Upper lobe of left lung (tissue), 6 donors: ENCODE data around the gene MRPL23. TPM values are rescaled to one million over a fixed set of nuclear protein-coding genes. Genes with fewer than 3 reads are reported as not detected.

Experiments
- ATAC-seq, 2 donors: fragments of 200-7000 bp; cut with Tn5 transposase; one replicate each; pipeline ENCODE4 v1.9.1; 2022; ENCODE audit warnings: mild to moderate bottlenecking in 2 of 2, moderate library complexity in 2 of 2; ENCODE audit not compliant: low FRiP score in 2 of 2
- DNase-seq, 2 donors: peaks; one replicate each; pipeline ENCODE4 v3.0.0-alpha.2; 2019 to 2020
- H3K27ac ChIP-seq, 4 donors: fragments of 200-600 bp; sonication (generic); one replicate each; pipeline ENCODE4 v1.5.1; 2016 to 2019
- H3K27me3 ChIP-seq, 4 donors: fragments of 200-600 bp; sonication (generic); one replicate each; pipeline ENCODE4 v1.5.1; 2017 to 2019
- H3K36me3 ChIP-seq, 4 donors: fragments of 200-600 bp; sonication (generic); one replicate each; pipeline ENCODE4 v1.5.1; 2016 to 2019
- H3K4me1 ChIP-seq, 4 donors: fragments of 200-600 bp; sonication (generic); one replicate each; pipeline ENCODE4 v1.5.1; 2018 to 2019
- H3K4me3 ChIP-seq, 4 donors: fragments of 200-600 bp; sonication (generic); one replicate each; pipeline ENCODE4 v1.5.1; 2017 to 2019; ENCODE audit warnings: mild to moderate bottlenecking in 2 of 4, moderate library complexity in 1 of 4
- H3K9me3 ChIP-seq, 4 donors: fragments of 200-600 bp; sonication (generic); one replicate each; pipeline ENCODE4 v1.5.1; 2018 to 2019
- EP300 ChIP-seq, 4 donors: sonication (generic); formaldehyde crosslinking; IDR thresholded peaks; one replicate each; pipeline ENCODE4 v1.5.1; 2017; ENCODE audit warnings: antibody characterized with exemption in 4 of 4, control low read depth in 2 of 4
- POLR2A ChIP-seq, 4 donors: fragments of 450-650 bp; IDR thresholded peaks; one replicate each; pipeline ENCODE4 v1.5.1; 2016 to 2017; ENCODE audit warnings: antibody characterized with exemption in 4 of 4, mild to moderate bottlenecking in 2 of 4
- POLR2AphosphoS5 ChIP-seq, 2 donors: sonication (generic); formaldehyde crosslinking; IDR thresholded peaks; one replicate each; pipeline ENCODE4 v1.5.1; 2017; ENCODE audit warnings: antibody characterized with exemption in 2 of 2
- WGBS, 2 donors: methylation state at CpG; one replicate each; pipeline ENCODE4 v1.1.5; 2017 to 2018; 5-methylcytosine and 5-hydroxymethylcytosine counted together
- total RNA-seq, 6 donors: library from RNA; depleted of rRNA in 4 of 6; stranded (reverse); fragments of >200 nt in 4 of 6; gene quantifications; one replicate each; pipeline versions ENCODE4 v1.1.0 to v1.2.1, GENCODE V29; 2016 to 2021
- TF ChIP-seq, protein P1 (sequence below), 6 experiments: fragments of 450-650 bp in 4 of 6; fragments of 200-600 bp in 2 of 6; sonication (generic) in 2 of 6; IDR thresholded peaks; one replicate each; pipeline ENCODE4 v1.5.1; 2016 to 2019; ENCODE audit warnings: antibody characterized with exemption in 6 of 6
- donor health status: DM: no; HTN: no; CAD: no; lungs with moderate emphysema.
- donor health status: DM: no; HTN: yes; CAD: no; lungs with severe emphysema.

The MRPL23 gene
- total RNA-seq, 6 donors from 2014 or later = 62.1 to 287 (median 150) TPM

GRCh38 chr11:1906611-1907423, 40.3 kb upstream of the MRPL23 start:
- no peak overlapping the region for H3K4me3 ChIP-seq
- H3K36me3 ChIP-seq = no peaks in the 10 kb centered on the region
- H3K4me1 ChIP-seq = peaks cover 0 to 2% (median 0%) of the 10 kb centered on the region in 4 donors
- 77 to 85% methylated on average over 9 to 12 of the region's 14 CpGs for WGBS, 2 donors
- DNase-seq (no peak), ATAC-seq (no peak)
- H3K27ac ChIP-seq = no peak overlapping the region
- H3K9me3 ChIP-seq = no peaks in the 10 kb centered on the region
- no peaks in the 10 kb centered on the region for H3K27me3 ChIP-seq
- TF ChIP-seq EP300 (IDR thresholded peaks at IDR 0.05) (no peak), POLR2AphosphoS5 (IDR thresholded peaks at IDR 0.05) (no peak), POLR2A (IDR thresholded peaks at IDR 0.05) (no peak)
- TF ChIP-seq, protein P1, sequence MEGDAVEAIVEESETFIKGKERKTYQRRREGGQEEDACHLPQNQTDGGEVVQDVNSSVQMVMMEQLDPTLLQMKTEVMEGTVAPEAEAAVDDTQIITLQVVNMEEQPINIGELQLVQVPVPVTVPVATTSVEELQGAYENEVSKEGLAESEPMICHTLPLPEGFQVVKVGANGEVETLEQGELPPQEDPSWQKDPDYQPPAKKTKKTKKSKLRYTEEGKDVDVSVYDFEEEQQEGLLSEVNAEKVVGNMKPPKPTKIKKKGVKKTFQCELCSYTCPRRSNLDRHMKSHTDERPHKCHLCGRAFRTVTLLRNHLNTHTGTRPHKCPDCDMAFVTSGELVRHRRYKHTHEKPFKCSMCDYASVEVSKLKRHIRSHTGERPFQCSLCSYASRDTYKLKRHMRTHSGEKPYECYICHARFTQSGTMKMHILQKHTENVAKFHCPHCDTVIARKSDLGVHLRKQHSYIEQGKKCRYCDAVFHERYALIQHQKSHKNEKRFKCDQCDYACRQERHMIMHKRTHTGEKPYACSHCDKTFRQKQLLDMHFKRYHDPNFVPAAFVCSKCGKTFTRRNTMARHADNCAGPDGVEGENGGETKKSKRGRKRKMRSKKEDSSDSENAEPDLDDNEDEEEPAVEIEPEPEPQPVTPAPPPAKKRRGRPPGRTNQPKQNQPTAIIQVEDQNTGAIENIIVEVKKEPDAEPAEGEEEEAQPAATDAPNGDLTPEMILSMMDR (IDR thresholded peaks at IDR 0.05) = no peak

DNA sequence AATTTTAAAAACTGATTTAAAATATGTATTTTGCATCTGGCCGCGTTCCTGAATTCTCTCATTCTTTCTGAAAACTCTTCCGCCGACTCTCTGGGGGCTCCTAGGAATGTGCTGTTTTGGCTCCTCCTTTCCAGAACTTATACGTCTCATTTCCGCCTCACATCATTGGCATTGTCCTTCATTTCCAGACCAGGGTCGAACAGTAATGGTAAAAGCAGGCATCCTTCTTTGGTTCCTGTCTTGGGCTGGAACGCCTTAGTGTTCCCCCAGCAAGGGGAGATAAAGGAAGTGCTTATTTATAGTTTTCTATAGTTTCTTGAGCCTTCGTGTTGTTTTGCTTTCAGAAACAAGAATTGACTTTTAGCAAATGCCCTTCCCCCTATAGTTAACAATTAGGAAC, 38.5 kb upstream of the MRPL23 start:
- H3K27me3 ChIP-seq = no peaks in the 10 kb centered on the region
- no peaks in the 10 kb centered on the region for H3K36me3 ChIP-seq
- TF ChIP-seq EP300 (IDR thresholded peaks at IDR 0.05) = no peak
- no peak for TF ChIP-seq POLR2AphosphoS5 (IDR thresholded peaks at IDR 0.05)
- no peak for TF ChIP-seq POLR2A (IDR thresholded peaks at IDR 0.05)
- TF ChIP-seq, protein P1 (IDR thresholded peaks at IDR 0.05) = no peak
- DNase-seq = no peak
- no peaks in the 10 kb centered on the region for H3K9me3 ChIP-seq
- ATAC-seq = peak in 1 of 2 donors; percentile 65
- peaks cover 0 to 2% (median 0%) of the 10 kb centered on the region in 4 donors for H3K4me1 ChIP-seq
- no peak overlapping the region for H3K4me3 ChIP-seq
- H3K27ac ChIP-seq = peak overlapping the region in 1 of 4 donors; percentile 10
- WGBS, 2 donors = 28 to 30% methylated on average over 9 of the region's 9 CpGs

DNA sequence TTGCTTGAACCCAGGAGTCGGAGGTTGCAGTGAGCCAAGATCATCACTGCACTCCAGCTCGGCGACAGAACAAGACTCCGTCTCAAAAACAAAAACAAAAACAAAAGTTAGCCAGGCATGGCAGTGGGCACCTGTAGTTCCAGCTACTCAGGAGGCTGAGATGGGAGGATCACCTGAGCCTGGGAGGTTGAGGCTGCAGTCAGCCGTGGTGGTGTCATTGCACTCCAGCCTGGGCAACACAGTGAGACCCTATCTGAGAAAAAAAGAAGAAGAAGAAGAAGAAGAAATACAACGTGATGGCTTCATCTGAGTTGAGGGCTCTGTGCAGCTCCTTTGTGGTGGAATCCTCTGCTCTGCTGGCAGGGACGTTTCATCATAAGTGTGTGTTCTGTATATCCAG, 37.6 kb upstream of the MRPL23 start:
- TF ChIP-seq EP300 (IDR thresholded peaks at IDR 0.05) (no peak), POLR2AphosphoS5 (IDR thresholded peaks at IDR 0.05) (no peak), POLR2A (IDR thresholded peaks at IDR 0.05) (no peak)
- TF ChIP-seq, protein P1 (IDR thresholded peaks at IDR 0.05) = no peak
- Histone ChIP-seq H3K27ac (no peak overlapping the region), H3K4me1 (peaks cover 0 to 2% (median 0%) of the 10 kb centered on the region in 4 donors), H3K9me3 (no peaks in the 10 kb centered on the region), H3K36me3 (no peaks in the 10 kb centered on the region), H3K4me3 (no peak overlapping the region), H3K27me3 (no peaks in the 10 kb centered on the region)
- WGBS, 2 donors = 90 to 95% methylated on average over 7 of the region's 7 CpGs
- DNase-seq (no peak), ATAC-seq (no peak)

DNA sequence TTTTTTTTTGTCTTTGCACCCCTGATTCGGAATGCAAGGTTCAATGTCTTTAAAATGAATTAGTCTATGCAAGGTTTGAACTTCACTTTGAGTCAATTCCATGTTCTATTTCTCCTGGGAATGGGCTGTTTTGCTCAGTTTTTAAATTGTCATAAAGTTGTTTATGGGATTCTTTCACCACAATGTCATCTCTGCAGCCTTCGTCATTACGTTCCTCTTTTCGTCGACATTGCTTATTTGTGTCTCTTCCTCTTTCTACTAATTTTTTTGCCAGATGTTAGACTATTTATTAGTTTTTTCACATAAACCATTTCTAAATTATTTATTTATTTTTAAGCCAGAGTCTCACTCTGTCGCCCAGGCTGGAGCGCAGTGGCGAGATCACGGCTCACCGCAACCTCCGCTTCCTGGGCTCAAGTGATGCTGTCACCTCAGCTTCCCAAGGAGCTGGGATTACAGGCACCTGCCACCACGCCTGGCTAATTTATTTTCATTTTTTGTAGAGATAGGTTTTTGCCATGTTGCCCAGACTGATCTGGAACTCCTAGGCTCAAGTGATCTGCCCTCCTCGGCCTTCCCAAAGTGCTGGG, 34.7 kb upstream of the MRPL23 start:
- ATAC-seq (no peak), DNase-seq (peak in 1 of 2 donors; percentile 44)
- TF ChIP-seq EP300 (IDR thresholded peaks at IDR 0.05) = no peak
- TF ChIP-seq, protein P1 (IDR thresholded peaks at IDR 0.05) = no peak
- no peak for TF ChIP-seq POLR2AphosphoS5 (IDR thresholded peaks at IDR 0.05)
- TF ChIP-seq POLR2A (IDR thresholded peaks at IDR 0.05) = no peak
- Histone ChIP-seq H3K4me1 (peaks cover 0 to 2% (median 0%) of the 10 kb centered on the region in 4 donors), H3K9me3 (no peaks in the 10 kb centered on the region), H3K36me3 (no peaks in the 10 kb centered on the region), H3K27ac (no peak overlapping the region), H3K4me3 (no peak overlapping the region), H3K27me3 (no peaks in the 10 kb centered on the region)
- 74 to 79% methylated on average over 13 of the region's 13 CpGs for WGBS, 2 donors
